Ishikawa (cell line): ENCODE results near the gene HCK.

Source experiments
- CEBPB ChIP-seq: IDR thresholded peaks from 2 replicates; pipeline ENCODE4 v1.6.1; 2012
- CREB1 ChIP-seq: IDR thresholded peaks from 2 replicates; pipeline ENCODE4 v1.6.1; 2012; ENCODE audit warnings: low read depth
- EGR1 ChIP-seq: IDR thresholded peaks from 2 replicates; pipeline ENCODE4 v1.6.1; 2012
- EP300 ChIP-seq: IDR thresholded peaks from 2 replicates; pipeline ENCODE4 v1.6.1; 2012; ENCODE audit warnings: borderline replicate concordance
- FOXM1 ChIP-seq: IDR thresholded peaks from 2 replicates; pipeline ENCODE4 v1.6.1; 2012; ENCODE audit warnings: low read depth, borderline replicate concordance
- MAX ChIP-seq: IDR thresholded peaks from 2 replicates; pipeline ENCODE4 v1.6.1; 2012
- NFIC ChIP-seq: IDR thresholded peaks from 2 replicates; pipeline ENCODE4 v1.6.1; 2012
- RAD21 ChIP-seq: IDR thresholded peaks from 2 replicates; pipeline ENCODE4 v1.6.1; 2012; ENCODE audit warnings: low read depth
- TAF1 ChIP-seq: IDR thresholded peaks from 2 replicates; pipeline ENCODE4 v1.6.1; 2012; ENCODE audit warnings: low read depth, mild to moderate bottlenecking
- TCF12 ChIP-seq: IDR thresholded peaks from 2 replicates; pipeline ENCODE4 v1.6.1; 2012; ENCODE audit warnings: low read depth
- TEAD4 ChIP-seq: IDR thresholded peaks from 2 replicates; pipeline ENCODE4 v1.6.1; 2012
- USF1 ChIP-seq: IDR thresholded peaks from 2 replicates; pipeline ENCODE4 v1.6.1; 2012
- YY1 ChIP-seq: IDR thresholded peaks from 2 replicates; pipeline ENCODE4 v1.6.1; 2012; ENCODE audit warnings: low read depth
- ZBTB7A ChIP-seq: IDR thresholded peaks from 2 replicates; pipeline ENCODE4 v1.6.1; 2012; ENCODE audit warnings: low read depth
- TF ChIP-seq, protein P1 (sequence below): IDR thresholded peaks from 2 replicates; pipeline ENCODE4 v1.6.1; 2012; ENCODE audit warnings: low read depth, mild to moderate bottlenecking

The HCK gene

GRCh38 chr20:32068174-32068573 is 16.1 kb downstream of the HCK start:
- TF ChIP-seq YY1, result no peak
- no peak for TF ChIP-seq TAF1
- TF ChIP-seq MAX, result no peak
- TF ChIP-seq TCF12, result no peak
- no peak for TF ChIP-seq NFIC
- no peak for TF ChIP-seq FOXM1
- no peak for TF ChIP-seq TEAD4
- TF ChIP-seq, protein P1, sequence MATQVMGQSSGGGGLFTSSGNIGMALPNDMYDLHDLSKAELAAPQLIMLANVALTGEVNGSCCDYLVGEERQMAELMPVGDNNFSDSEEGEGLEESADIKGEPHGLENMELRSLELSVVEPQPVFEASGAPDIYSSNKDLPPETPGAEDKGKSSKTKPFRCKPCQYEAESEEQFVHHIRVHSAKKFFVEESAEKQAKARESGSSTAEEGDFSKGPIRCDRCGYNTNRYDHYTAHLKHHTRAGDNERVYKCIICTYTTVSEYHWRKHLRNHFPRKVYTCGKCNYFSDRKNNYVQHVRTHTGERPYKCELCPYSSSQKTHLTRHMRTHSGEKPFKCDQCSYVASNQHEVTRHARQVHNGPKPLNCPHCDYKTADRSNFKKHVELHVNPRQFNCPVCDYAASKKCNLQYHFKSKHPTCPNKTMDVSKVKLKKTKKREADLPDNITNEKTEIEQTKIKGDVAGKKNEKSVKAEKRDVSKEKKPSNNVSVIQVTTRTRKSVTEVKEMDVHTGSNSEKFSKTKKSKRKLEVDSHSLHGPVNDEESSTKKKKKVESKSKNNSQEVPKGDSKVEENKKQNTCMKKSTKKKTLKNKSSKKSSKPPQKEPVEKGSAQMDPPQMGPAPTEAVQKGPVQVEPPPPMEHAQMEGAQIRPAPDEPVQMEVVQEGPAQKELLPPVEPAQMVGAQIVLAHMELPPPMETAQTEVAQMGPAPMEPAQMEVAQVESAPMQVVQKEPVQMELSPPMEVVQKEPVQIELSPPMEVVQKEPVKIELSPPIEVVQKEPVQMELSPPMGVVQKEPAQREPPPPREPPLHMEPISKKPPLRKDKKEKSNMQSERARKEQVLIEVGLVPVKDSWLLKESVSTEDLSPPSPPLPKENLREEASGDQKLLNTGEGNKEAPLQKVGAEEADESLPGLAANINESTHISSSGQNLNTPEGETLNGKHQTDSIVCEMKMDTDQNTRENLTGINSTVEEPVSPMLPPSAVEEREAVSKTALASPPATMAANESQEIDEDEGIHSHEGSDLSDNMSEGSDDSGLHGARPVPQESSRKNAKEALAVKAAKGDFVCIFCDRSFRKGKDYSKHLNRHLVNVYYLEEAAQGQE, result no peak

GRCh38 chr20:32069711-32070110 is 17.7 kb downstream of the HCK start:
- TF ChIP-seq YY1, result no peak
- TF ChIP-seq USF1, result no peak
- no peak for TF ChIP-seq EGR1
- no peak for TF ChIP-seq TAF1
- no peak for TF ChIP-seq MAX
- no peak for TF ChIP-seq ZBTB7A
- TF ChIP-seq TEAD4, result no peak
- TF ChIP-seq CEBPB, result no peak

DNA sequence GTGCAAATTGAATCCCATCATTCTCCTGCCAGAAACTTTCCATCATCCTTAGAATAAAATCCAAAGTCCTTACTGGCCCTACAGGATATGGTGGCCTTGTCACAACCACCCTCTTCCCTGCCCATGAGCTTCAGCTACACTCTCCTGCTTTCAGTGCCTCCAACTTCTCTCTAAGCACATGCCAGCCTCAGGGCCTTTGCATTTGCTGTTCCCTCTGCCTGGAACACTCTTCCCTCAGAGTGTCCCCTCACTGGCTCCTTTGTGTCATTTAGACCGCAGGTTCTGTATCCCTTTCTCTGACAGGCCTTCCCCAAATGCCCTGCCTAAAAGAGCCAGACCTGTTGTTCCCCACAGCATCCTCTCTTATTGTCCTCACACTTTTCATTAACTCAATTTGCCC is 18.2 kb downstream of the HCK start:
- TF ChIP-seq TCF12, result no peak
- no peak for TF ChIP-seq TAF1
- TF ChIP-seq MAX, result no peak
- TF ChIP-seq RAD21, result no peak
- no peak for TF ChIP-seq EP300
- no peak for TF ChIP-seq CEBPB

DNA sequence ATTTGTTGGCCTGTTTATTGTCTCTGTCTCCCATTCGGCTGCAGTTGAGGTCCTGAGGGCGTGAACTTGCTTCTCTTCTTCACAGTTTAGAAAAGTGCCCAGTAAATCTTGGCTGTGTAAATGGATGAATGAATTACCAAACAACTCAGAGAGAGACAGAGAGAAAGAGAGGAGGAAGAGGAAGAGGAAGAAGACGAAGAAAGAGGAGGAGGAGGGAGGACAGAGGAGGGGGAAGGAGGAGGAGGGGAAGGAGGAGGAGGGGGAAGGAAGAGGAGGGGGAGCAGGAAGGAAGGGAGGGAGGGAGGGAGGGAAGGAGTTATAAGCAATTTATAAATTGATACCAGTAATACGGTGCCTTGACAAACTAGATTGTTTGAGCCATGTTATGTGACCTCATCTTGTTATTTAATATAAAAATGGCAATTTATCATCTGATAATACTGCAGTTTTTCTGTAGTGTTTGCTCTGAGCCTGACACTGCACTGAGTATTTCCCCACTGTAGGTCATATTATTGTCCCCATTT is 18.7 kb downstream of the HCK start:
- no peak for TF ChIP-seq CREB1
- no peak for TF ChIP-seq YY1
- no peak for TF ChIP-seq EGR1
- TF ChIP-seq FOXM1, result no peak
- no peak for TF ChIP-seq RAD21
- no peak for TF ChIP-seq USF1
- TF ChIP-seq EP300, result no peak
- TF ChIP-seq TEAD4, result no peak
- no peak for TF ChIP-seq TCF12
- no peak for TF ChIP-seq ZBTB7A
- TF ChIP-seq NFIC, result no peak
- TF ChIP-seq, protein P1, result no peak
- no peak for TF ChIP-seq CEBPB
- no peak for TF ChIP-seq TAF1
- no peak for TF ChIP-seq MAX

GRCh38 chr20:32071395-32072167 is 19.5 kb downstream of the HCK start:
- TF ChIP-seq NFIC (no peak), TEAD4 (no peak), MAX (no peak), EP300 (no peak), FOXM1 (no peak), EGR1 (no peak), YY1 (no peak), CREB1 (no peak), TAF1 (no peak), RAD21 (no peak)
- TF ChIP-seq, protein P1, result no peak
